Gastroesophageal sphincter (tissue), 3 donors: ENCODE measurements around the gene KIF12.

ENCODE experiments used
- CTCF ChIP-seq, 4 experiments: fragments of 200-600 bp in 2 of 4; fragments of 450-650 bp in 2 of 4; sonication (generic) in 1 of 4; IDR thresholded peaks; one replicate each; pipeline ENCODE4 v1.5.1; 2017 to 2019; ENCODE audit warnings: antibody characterized with exemption in 4 of 4, mild to moderate bottlenecking in 2 of 4, moderate library complexity in 2 of 4
- POLR2A ChIP-seq, 2 donors: fragments of 450-650 bp; IDR thresholded peaks; one replicate each; pipeline ENCODE4 v1.6.1; 2017; ENCODE audit warnings: antibody characterized with exemption in 2 of 2, mild to moderate bottlenecking in 2 of 2, moderate library complexity in 1 of 2
- POLR2AphosphoS5 ChIP-seq: sonication (generic); formaldehyde crosslinking; IDR thresholded peaks from one replicate; pipeline ENCODE4 v1.6.1; 2017; ENCODE audit warnings: antibody characterized with exemption

DNA sequence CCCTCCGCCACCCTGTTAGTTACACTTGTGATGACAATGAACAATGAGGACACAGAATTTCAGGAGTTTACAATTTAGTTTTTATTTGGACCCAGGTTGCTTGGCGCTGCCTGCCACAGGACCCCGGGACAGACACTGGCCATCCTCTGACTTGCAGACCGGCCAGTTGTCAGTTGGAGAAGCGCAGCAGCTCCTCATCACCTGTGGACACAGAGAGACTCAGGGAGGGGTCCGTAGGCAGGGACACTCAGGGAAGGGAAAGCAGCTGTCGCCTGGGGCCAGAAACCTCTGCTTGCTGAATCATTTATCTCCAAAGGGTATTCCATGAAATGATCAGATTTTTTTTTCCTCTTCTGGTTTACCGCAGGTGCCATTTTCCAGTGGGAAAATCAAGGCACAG is 39.0 kb downstream of the KIF12 start:
- TF ChIP-seq CTCF (IDR thresholded peaks at IDR 0.05) (no peak), POLR2AphosphoS5 (no peak), POLR2A (IDR thresholded peaks at IDR 0.05) (no peak)
